Adrenal gland (tissue), 12 donors: Measurements from ENCODE around the gene ST3GAL6. TPM values are rescaled to one million over a fixed set of nuclear protein-coding genes. Genes with fewer than 3 reads are reported as not detected.

ENCODE experiments used
- DNase-seq, 7 donors: peaks; one replicate each; pipeline ENCODE4 v3.0.0-alpha.2; 2019 to 2020
- H3K27ac ChIP-seq, 5 donors: fragments of 200-600 bp; sonication (generic) in 4 of 5; 1 replicate in 3 of 5; 2 replicates in 2 of 5; pipeline versions ENCODE4 v1.5.1 to v1.8.0; 2016 to 2020; ENCODE audit warnings: mild to moderate bottlenecking in 1 of 5
- H3K27me3 ChIP-seq: fragments of 200-600 bp; 2 replicates; pipeline ENCODE4 v1.8.0; 2021
- H3K36me3 ChIP-seq, 2 donors: fragments of 200-600 bp; replicated peaks in 1 of 2; 1 replicate in 1 of 2; 2 replicates in 1 of 2; pipeline versions ENCODE4 v1.5.1 to v1.8.0; 2018 to 2022
- H3K4me1 ChIP-seq, 2 donors: fragments of 200-600 bp; replicated peaks in 1 of 2; 1 replicate in 1 of 2; 2 replicates in 1 of 2; pipeline versions ENCODE4 v1.5.1 to v1.8.0; 2018 to 2021
- H3K4me3 ChIP-seq, 4 donors: fragments of 200-600 bp; sonication (generic) in 3 of 4; one replicate each; pipeline ENCODE4 v1.5.1; 2016 to 2018
- H3K9me3 ChIP-seq, 3 donors: fragments of 200-600 bp; sonication (generic) in 1 of 3; replicated peaks in 1 of 3; 1 replicate in 2 of 3; 2 replicates in 1 of 3; pipeline versions ENCODE4 v1.5.1 to v1.8.0; 2016 to 2021
- CTCF ChIP-seq, 6 experiments: fragments of 450-650 bp in 4 of 6; fragments of 200-600 bp in 2 of 6; sonication (generic) in 1 of 6; IDR thresholded peaks; 1 replicate in 5 of 6; 2 replicates in 1 of 6; pipeline versions ENCODE4 v1.5.1 to v1.8.0; 2016 to 2021; ENCODE audit warnings: antibody characterized with exemption in 6 of 6, mild to moderate bottlenecking in 2 of 6, moderate library complexity in 1 of 6
- POLR2A ChIP-seq, 2 donors: fragments of 450-650 bp; IDR thresholded peaks; one replicate each; pipeline ENCODE4 v1.6.1; 2017; ENCODE audit warnings: antibody characterized with exemption in 2 of 2, mild to moderate bottlenecking in 2 of 2, moderate library complexity in 1 of 2
- WGBS, 4 donors: extraction: QIAGEN DNeasy Blood & Tissue Kit in 2 of 4; methylation state at CpG; one replicate each; pipeline versions ENCODE4 v1.1.5 to v1.1.7; 2013 to 2017; 5-methylcytosine and 5-hydroxymethylcytosine counted together
- intact Hi-C, 2 donors: fragments of 100-400 bp; cut with DNase I; formaldehyde crosslinking; loops; one replicate each; pipeline versions ENCODE4 v1.14.1 to v1.15.0; 2022 to 2023
- polyA plus RNA-seq, 3 donors: library from polyadenylated mRNA; stranded (reverse); fragments of 200-250 nt in 2 of 3; fragments of 350-450 nt in 1 of 3; fragmentation: Illumina TruSeq in 1 of 3; extraction: RNeasy Lipid Tissue Mini Kit (QIAGEN cat#74804) in 1 of 3; gene quantifications; one replicate each; pipeline ENCODE4 v1.2.3, GENCODE V29; 2013 to 2014
- total RNA-seq, 9 donors: library from RNA; depleted of rRNA in 4 of 9; stranded (reverse); fragments of >200 nt in 4 of 9; fragments of 120-200 nt in 1 of 9; fragmentation: NEBNext Ultra II Directional in 1 of 9; extraction: Animal tissue kit (Norgen Biotek cat#: 25700) in 1 of 9; gene quantifications; one replicate each; pipeline versions ENCODE4 v1.1.0 to v1.2.4, GENCODE V29; 2013 to 2023
- donor health status: healthy with polysubstance abuse.
- donor health status: Bipolar disorder and iron deficiency.
- donor health status: DM: yes; HTN: yes; CAD: no.
- donor health status: DM: no; HTN: no; CAD: no.
- donor health status: DM: no; HTN: no; CAD: no.
- donor health status: DM: yes; HTN: yes; CAD: no.

ST3GAL6 gene
- total and polyA plus RNA-seq, 12 donors = 6.0 to 60.5 (median 20.1) TPM

DNA sequence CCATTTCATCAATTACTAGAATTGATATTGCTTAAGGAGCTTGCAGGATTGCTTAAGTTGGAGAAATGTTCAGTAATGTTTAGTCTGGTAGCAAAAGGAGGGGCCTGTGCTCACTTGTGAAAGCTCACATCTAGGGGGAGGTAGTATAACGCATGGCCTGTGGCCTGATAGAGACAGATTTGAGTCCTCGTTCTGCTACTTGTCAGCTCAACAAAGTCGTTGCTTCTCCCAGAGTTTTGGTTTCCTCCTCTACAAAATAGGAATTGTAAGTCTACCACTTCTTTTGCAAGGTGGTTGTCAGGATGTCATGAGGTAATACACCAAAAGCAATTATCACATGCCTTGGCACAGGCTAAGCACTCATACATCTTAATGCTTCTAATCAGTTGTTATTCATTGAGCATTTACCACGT lies 1.3 kb downstream of the ST3GAL6 start:
- Histone ChIP-seq H3K9me3 (no peaks in the 10 kb centered on the region), H3K4me3 (peak overlapping the region in 1 of 4 donors; percentile 11), H3K27me3 (no peaks in the 10 kb centered on the region), H3K36me3 (no peaks in the 10 kb centered on the region), H3K27ac (peak overlapping the region in 2 of 5 donors; percentile 27 to 60), H3K4me1 (peaks cover 10 to 50% of the 10 kb centered on the region in 2 donors)
- DNase-seq = no peak
- intact Hi-C loops = no loop called here
- no peak for TF ChIP-seq POLR2A (IDR thresholded peaks at IDR 0.05)
- WGBS, 4 donors = 32 to 55% (median 49%) methylated on average over 4 of the region's 4 CpGs

GRCh38 chr3:98765721-98766120 lies 2.6 kb downstream of the ST3GAL6 start:
- H3K4me1 ChIP-seq = peaks cover 10 to 52% of the 10 kb centered on the region in 2 donors
- no peak overlapping the region for H3K4me3 ChIP-seq
- WGBS, 4 donors = 61 to 74% (median 66%) methylated on average over 4 of the region's 4 CpGs
- no peaks in the 10 kb centered on the region for H3K36me3 ChIP-seq
- intact Hi-C loops = no loop called here
- TF ChIP-seq CTCF (IDR thresholded peaks at IDR 0.05) = no peak
- TF ChIP-seq POLR2A (IDR thresholded peaks at IDR 0.05) = no peak
- H3K27me3 ChIP-seq = no peaks in the 10 kb centered on the region
- H3K9me3 ChIP-seq = no peaks in the 10 kb centered on the region
- DNase-seq = no peak
- H3K27ac ChIP-seq = no peak overlapping the region

DNA sequence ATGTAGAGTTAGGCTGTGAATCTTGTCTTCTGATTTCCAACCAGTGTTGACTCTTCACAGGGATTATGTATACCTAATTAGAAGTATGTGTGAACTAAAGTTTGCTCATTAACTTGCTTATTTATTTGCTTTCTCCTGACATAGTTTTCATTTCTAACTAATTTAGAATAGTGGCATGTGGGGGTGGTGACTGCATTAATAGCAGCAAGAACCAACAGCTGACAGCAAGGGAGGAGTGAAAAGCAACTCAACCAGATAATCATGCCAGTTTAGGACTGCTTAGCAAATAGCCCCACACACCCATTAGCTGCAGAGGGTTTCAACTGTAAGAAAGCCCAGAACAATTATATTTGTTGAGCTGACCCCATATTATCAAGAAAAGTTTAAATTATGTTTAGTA lies 3.8 kb downstream of the ST3GAL6 start:
- Histone ChIP-seq H3K4me3 (no peak overlapping the region), H3K27ac (no peak overlapping the region), H3K9me3 (no peaks in the 10 kb centered on the region), H3K27me3 (no peaks in the 10 kb centered on the region), H3K4me1 (peaks cover 10 to 51% of the 10 kb centered on the region in 2 donors), H3K36me3 (no peaks in the 10 kb centered on the region)
- intact Hi-C loops = no loop called here
- DNase-seq = no peak
- TF ChIP-seq CTCF (IDR thresholded peaks at IDR 0.05) = no peak
- no peak for TF ChIP-seq POLR2A (IDR thresholded peaks at IDR 0.05)

- 13 to 26% (median 18%) methylated on average over 2 of the region's 2 CpGs for WGBS, 4 donors
- Histone ChIP-seq H3K9me3 (no peaks in the 10 kb centered on the region), H3K4me3 (no peak overlapping the region), H3K4me1 (peaks cover 10 to 39% of the 10 kb centered on the region in 2 donors), H3K36me3 (no peaks in the 10 kb centered on the region), H3K27me3 (no peaks in the 10 kb centered on the region), H3K27ac (peak overlapping the region in 3 of 5 donors; percentile 4 to 9 (median 5))
- TF ChIP-seq POLR2A (IDR thresholded peaks at IDR 0.05) = no peak
- no peak for TF ChIP-seq CTCF (IDR thresholded peaks at IDR 0.05)
- no peak for DNase-seq
- intact Hi-C loops = no loop called here
Measured at GRCh38 chr3:98768961-98769360, 5.8 kb downstream of the ST3GAL6 start.

GRCh38 chr3:98769448-98769847 lies 6.3 kb downstream of the ST3GAL6 start:
- Histone ChIP-seq H3K9me3 (no peaks in the 10 kb centered on the region), H3K4me3 (no peak overlapping the region), H3K27ac (peak overlapping the region in 3 of 5 donors; percentile 4 to 82 (median 32)), H3K36me3 (no peaks in the 10 kb centered on the region), H3K4me1 (peaks cover 10 to 34% of the 10 kb centered on the region in 2 donors), H3K27me3 (no peaks in the 10 kb centered on the region)
- TF ChIP-seq CTCF (IDR thresholded peaks at IDR 0.05) (no peak), POLR2A (IDR thresholded peaks at IDR 0.05) (no peak)
- intact Hi-C loops = no loop called here
- DNase-seq = no peak
